K562 (cell line): ENCODE results near the gene NRP1. TPM values are rescaled to one million over a fixed set of nuclear protein-coding genes. Genes with fewer than 3 reads are reported as not detected.
A peak's percentile ranks its signal among the peaks of the same experiment; 100 is the strongest.

Source experiments
- ATAC-seq: fragments of 200-7000 bp; cut with Tn5 transposase; 3 replicates; pipeline ENCODE4 v1.9.1; 2020; ENCODE audit warnings: moderate library complexity
- BruUV-seq: library from RNA; stranded (reverse); fragments of 400-500 nt; replicated peaks from 2 replicates; lab custom pipeline; 2021; lab: Mats Ljungman, UMichigan
- CTCF ChIA-PET: fragments of 300-600 bp; formaldehyde crosslinking; extraction: SDS; loops from one replicate; lab custom pipeline; 2021; ENCODE audit warnings: low intra/inter-chr PET ratio; lab: Yijun Ruan, JAX
- POLR2A ChIA-PET: fragments of 300-600, 350-650 bp; sonication (Branson Sonifier 250); formaldehyde crosslinking; extraction: SDS; loops from one replicate; lab custom pipeline; 2021; ENCODE audit warnings: antibody characterized with exemption, inconsistent platforms; lab: Yijun Ruan, JAX
- DNase-seq, 4 experiments: peaks; one replicate each; pipeline versions ENCODE4 v3.0.0 to v3.0.0-alpha.2; 2011 to 2018; ENCODE audit warnings: low spot score in 3 of 4, mixed read lengths in 3 of 4; ENCODE audit errors: extremely low read depth in 1 of 4
- FAIRE-seq: peaks from 2 replicates; lab custom pipeline; 2011; peaks lifted over from hg19 to GRCh38; lab: Jason Lieb, UNC
- H2AFZ ChIP-seq: 2 replicates; pipeline ENCODE4 v1.6.0; 2011; ENCODE audit warnings: low read depth, low read length, control low read depth, inconsistent platforms
- H3K27ac ChIP-seq: fragments of 200-600 bp; 3 replicates; pipeline ENCODE4 v1.8.0; 2011; ENCODE audit warnings: low read depth, mild to moderate bottlenecking, control low read depth, inconsistent platforms, low read length, moderate library complexity, mixed read lengths; ENCODE audit errors: extremely low read depth
- H3K27me3 ChIP-seq, 2 experiments: fragments of 300-600 bp in 1 of 2; 2 replicates in 1 of 2; 3 replicates in 1 of 2; pipeline versions ENCODE4 v1.6.0 to v1.8.0; 2011; ENCODE audit warnings: inconsistent platforms in 2 of 2, low read length in 2 of 2, mild to moderate bottlenecking in 1 of 2, mixed read lengths in 1 of 2, moderate library complexity in 1 of 2; ENCODE audit not compliant: control insufficient read depth in 2 of 2, insufficient read depth in 2 of 2
- H3K36me3 ChIP-seq: fragments of 300-600 bp; 3 replicates; pipeline ENCODE4 v1.8.0; 2011; ENCODE audit warnings: mild to moderate bottlenecking, low read length, inconsistent platforms; ENCODE audit not compliant: control insufficient read depth, insufficient read depth
- H3K4me1 ChIP-seq, 2 experiments: fragments of 200-600 bp in 1 of 2; replicated peaks in 1 of 2; 2 replicates in 1 of 2; 3 replicates in 1 of 2; pipeline versions ENCODE4 v1.5.1 to v1.8.0; 2011; ENCODE audit warnings: inconsistent platforms in 2 of 2, low read length in 2 of 2, mild to moderate bottlenecking in 1 of 2, mixed read lengths in 1 of 2, moderate library complexity in 1 of 2; ENCODE audit not compliant: control insufficient read depth in 2 of 2, insufficient read depth in 2 of 2
- H3K4me2 ChIP-seq: 2 replicates; pipeline ENCODE4 v1.6.1; 2011; ENCODE audit warnings: low read length, control low read depth, inconsistent platforms, mixed read lengths; ENCODE audit not compliant: insufficient read depth
- H3K4me3 ChIP-seq: fragments of 200-600 bp; sonication (generic), shearing (Covaris generic); 2 replicates; pipeline ENCODE4 v1.5.1; 2016; ENCODE audit warnings: control low read depth, inconsistent platforms
- H3K79me2 ChIP-seq: fragments of 200-600 bp; 3 replicates; pipeline ENCODE4 v1.8.0; 2011; ENCODE audit warnings: low read length, inconsistent platforms; ENCODE audit not compliant: control insufficient read depth, insufficient read depth
- H3K9ac ChIP-seq, 2 experiments: 2 replicates each; pipeline versions ENCODE4 v1.6.0 to v1.6.1; 2011; ENCODE audit warnings: low read depth in 2 of 2, low read length in 2 of 2, control low read depth in 1 of 2, inconsistent platforms in 1 of 2, mild to moderate bottlenecking in 1 of 2, mixed read lengths in 1 of 2; ENCODE audit not compliant: insufficient read depth in 1 of 2
- H3K9me1 ChIP-seq: one replicate; pipeline ENCODE4 v1.6.0; 2011; ENCODE audit warnings: inconsistent platforms, mild to moderate bottlenecking, low read length, moderate library complexity; ENCODE audit not compliant: control insufficient read depth, insufficient read depth
- H3K9me3 ChIP-seq: replicated peaks from 2 replicates; pipeline ENCODE4 v1.5.1; 2011; ENCODE audit warnings: low read depth, low read length, inconsistent platforms; ENCODE audit not compliant: control insufficient read depth, insufficient read depth
- H4K20me1 ChIP-seq: replicated peaks from 2 replicates; pipeline ENCODE4 v1.6.1; 2011; ENCODE audit warnings: low read length, inconsistent platforms, mixed read lengths; ENCODE audit not compliant: control insufficient read depth, insufficient read depth
- EWSR1 ChIP-seq: fragments of 450-650 bp; IDR thresholded peaks from 2 replicates; pipeline ENCODE4 v1.6.1; 2018; ENCODE audit warnings: borderline replicate concordance, mild to moderate bottlenecking, low read depth, moderate library complexity; ENCODE audit not compliant: partially characterized antibody
- NCOA4 ChIP-seq: fragments of 450-650 bp; IDR thresholded peaks from 2 replicates; pipeline ENCODE4 v1.6.1; 2018; ENCODE audit warnings: mild to moderate bottlenecking; ENCODE audit not compliant: partially characterized antibody
- NR4A1 ChIP-seq, 2 experiments: fragments of 250-450 bp in 1 of 2; fragments of 450-650 bp in 1 of 2; sonication (Bioruptor Pico) in 1 of 2; IDR thresholded peaks; 2 replicates each; pipeline versions ENCODE4 v1.4.0 to v1.6.1; 2016 to 2020; ENCODE audit warnings: mild to moderate bottlenecking in 2 of 2, missing compliant biosample characterization in 1 of 2, missing genetic modification characterization in 1 of 2, moderate library complexity in 1 of 2
- PKNOX1 ChIP-seq: fragments of 450-650 bp; IDR thresholded peaks from 2 replicates; pipeline ENCODE4 v1.6.1; 2016
- RAD21 ChIP-seq, 2 experiments: fragments of 250-450 bp in 1 of 2; fragments of 450-650 bp in 1 of 2; sonication (Bioruptor Pico) in 1 of 2; formaldehyde crosslinking in 1 of 2; IDR thresholded peaks in 1 of 2; conservative IDR thresholded peaks in 1 of 2; 2 replicates each; pipeline versions ENCODE4 v1.4.0 to v1.8.0; 2020 to 2022; ENCODE audit warnings: mild to moderate bottlenecking in 2 of 2, moderate library complexity in 1 of 2
- STAG1 ChIP-seq: sonication (generic); formaldehyde crosslinking; IDR thresholded peaks from 2 replicates; pipeline ENCODE4 v1.5.0; 2020; ENCODE audit warnings: missing genetic modification reagents, borderline replicate concordance
- TAF7 ChIP-seq: fragments of 450-650 bp; IDR thresholded peaks from 2 replicates; pipeline ENCODE4 v1.6.1; 2016; ENCODE audit warnings: missing genetic modification characterization, missing compliant biosample characterization
- ZNF518B ChIP-seq: fragments of 250-450 bp; sonication (Bioruptor Pico); IDR thresholded peaks from 2 replicates; pipeline ENCODE4 v1.5.0; 2021; ENCODE audit warnings: mild to moderate bottlenecking, moderate library complexity
- WGBS: fragments of 100-300 bp; shearing (Covaris generic); methylation state at CpG from one replicate; pipeline ENCODE4 v1.1.6; 2016; ENCODE audit warnings: low coverage, mixed read lengths; ENCODE audit not compliant: insufficient coverage; ENCODE audit errors: missing lambda C conversion rate; 5-methylcytosine and 5-hydroxymethylcytosine counted together
- in situ Hi-C: fragments of 300-500 bp; cut with MboI; formaldehyde crosslinking; loops from 4 replicates; pipeline ENCODE4 v1.15.0; 2018; ENCODE audit warnings: inconsistent platforms, mixed read lengths
- intact Hi-C: fragments of 100-400 bp; cut with micrococcal nuclease; formaldehyde crosslinking; loops from 2 replicates; pipeline ENCODE4 v1.14.2; 2022
- polyA plus RNA-seq, 8 experiments: library from polyadenylated mRNA; depleted of rRNA in 4 of 8; stranded (reverse) in 5 of 8; unstranded in 3 of 8; fragments of >200 nt; fragmentation: Nextera tagmentation in 2 of 8; fragmentation: Illumina TruSeq in 1 of 8; extraction: Ambion mirVana in 2 of 8; extraction: Trizol in 1 of 8; gene quantifications; 2 replicates each; pipeline versions ENCODE4 v1.2.1 to v1.2.3, GENCODE V29; 2011 to 2014; ENCODE audit warnings: inconsistent platforms in 1 of 8, missing spikeins in 1 of 8
- total RNA-seq, 7 experiments: library from RNA; depleted of rRNA in 6 of 7; stranded (reverse); fragments of >200 nt in 6 of 7; fragmentation: Illumina TruSeq in 2 of 7; extraction: Trizol in 2 of 7; gene quantifications; 2 replicates each; pipeline versions ENCODE4 v1.2.1 to v1.2.3, GENCODE V29; 2011 to 2021; ENCODE audit warnings: low replicate concordance in 1 of 7

The NRP1 gene
- total and polyA plus RNA-seq, 9 of the 15 experiments (the other 6 are each of a cell fraction or from before 2014, with no cell fraction given): 0.01 to 0.38 (median 0.04) TPM; not detected in 5

DNA sequence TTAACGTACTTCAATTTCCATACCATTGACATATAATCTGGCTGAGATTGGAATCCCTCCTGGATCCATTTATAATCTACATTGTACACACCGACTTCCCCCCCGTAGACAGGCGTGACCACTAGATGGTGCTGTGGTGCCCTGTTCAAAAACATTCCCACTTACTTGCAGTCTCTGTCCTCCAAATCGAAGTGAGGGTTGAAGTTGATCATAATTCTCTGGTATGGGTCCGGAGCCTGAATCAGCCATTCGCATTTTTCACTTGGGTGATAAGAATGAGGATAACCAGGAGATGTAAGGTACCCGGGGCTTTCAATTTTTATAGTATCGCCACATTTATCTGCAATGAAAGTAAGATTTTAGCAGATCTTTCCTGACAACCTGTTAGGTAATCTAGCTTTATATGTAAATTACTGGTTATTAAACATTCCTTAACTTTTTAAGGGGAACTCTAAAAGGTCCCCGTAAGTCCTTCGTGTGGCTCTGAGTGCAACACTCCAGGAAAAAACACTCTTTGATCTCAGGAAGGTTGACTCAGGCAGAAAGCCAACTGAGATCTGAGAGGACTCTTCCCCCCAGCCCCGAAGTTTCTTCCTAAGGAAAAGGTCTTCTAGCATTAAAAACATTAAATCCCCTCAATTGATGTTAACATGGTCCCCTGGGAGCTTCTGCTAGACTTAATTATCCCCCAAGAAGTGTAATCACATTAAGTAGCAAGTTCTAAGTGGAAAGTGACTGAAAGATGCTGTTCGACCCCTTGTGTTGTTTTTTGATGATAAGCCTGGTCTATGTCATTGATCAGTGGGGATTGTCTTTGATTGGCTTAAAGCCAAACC is 3.7 kb downstream of the NRP1 start:
- FAIRE-seq: peak; percentile 93
- TF ChIP-seq NR4A1 (CRISPR knock-in tag; IDR thresholded peaks at IDR 0.05): no peak
- no peak for TF ChIP-seq NR4A1 (tag; IDR thresholded peaks at IDR 0.05)
- no peak for TF ChIP-seq TAF7 (tag)
- TF ChIP-seq ZNF518B (CRISPR knock-in tag): no peak
- TF ChIP-seq NCOA4: no peak
- no peak for TF ChIP-seq PKNOX1
- TF ChIP-seq RAD21 (CRISPR knock-in tag; conservative IDR thresholded peaks at IDR 0.05 in 1 of 2, IDR thresholded peaks at IDR 0.05 in 1 of 2): peak; percentile 72 to 77
- TF ChIP-seq EWSR1: no peak
- TF ChIP-seq STAG1: peak; percentile 64; the same call in 1 of the 2 replicates

More for the DNA sequence above, 3.7 kb downstream of the NRP1 start:
- H3K9me1 ChIP-seq: no peaks in the 10 kb centered on the region
- no peaks in the 10 kb centered on the region for H4K20me1 ChIP-seq
- DNase-seq (peak; percentile 65 to 73 (median 70)), ATAC-seq (peak; percentile 92)
- H3K27ac ChIP-seq: no peak overlapping the region
- no peak overlapping the region for H3K4me2 ChIP-seq
- no peaks in the 10 kb centered on the region for H3K36me3 ChIP-seq
- H3K4me3 ChIP-seq: no peak overlapping the region
- ChIA-PET CTCF (interaction anchor here (1.3 to 1.5 kb wide), 2 partner anchors 227 to 1307 kb away, joined by 5 to 12 read pairs; no protein-coding TSS in a partner anchor), POLR2A (no interaction called here)
- no peaks in the 10 kb centered on the region for H3K79me2 ChIP-seq
- in situ Hi-C loops (loop anchor here (10.0 to 25.0 kb wide), 2 partner anchors 1182 to 1304 kb away; no protein-coding TSS in a partner anchor), intact Hi-C loops (loop anchor here (2.0 kb wide), 1 partner anchor 1306 kb away; no protein-coding TSS in a partner anchor)
- WGBS: 9% methylated on average over 13 of the region's 13 CpGs
- BruUV-seq: no TSS peak
- peaks cover 3 to 19% of the 10 kb centered on the region in 2 experiments; a peak in 3 of 5 replicates for H3K27me3 ChIP-seq
- H2AFZ ChIP-seq: no peak overlapping the region
- H3K9me3 ChIP-seq: no peaks in the 10 kb centered on the region
- H3K9ac ChIP-seq: no peak overlapping the region
- peaks cover 0 to 11% of the 10 kb centered on the region in 2 experiments; a peak in 2 of 5 replicates for H3K4me1 ChIP-seq
